DND-41 (cell line): ENCODE data around the gene THRA.

ENCODE experiments used
- ATAC-seq: fragments of 200-7000 bp; cut with Tn5 transposase; 3 replicates; pipeline ENCODE4 v1.9.1; 2021; ENCODE audit warnings: low read depth; ENCODE audit not compliant: insufficient read depth
- DNase-seq: peaks from one replicate; pipeline ENCODE4 v3.0.0-alpha.2; 2020
- H2AFZ ChIP-seq: 2 replicates; pipeline ENCODE4 v1.6.0; 2012; ENCODE audit warnings: low read depth, low read length
- H3K27ac ChIP-seq: 2 replicates; pipeline ENCODE4 v1.5.1; 2012; ENCODE audit warnings: low read length, inconsistent platforms
- H3K27me3 ChIP-seq: fragments of 200-600 bp; sonication (generic); 2 replicates; pipeline ENCODE4 v1.6.0; 2012; ENCODE audit warnings: low read length, mild to moderate bottlenecking, inconsistent platforms; ENCODE audit not compliant: insufficient read depth, poor library complexity
- H3K36me3 ChIP-seq: 2 replicates; pipeline ENCODE4 v1.5.1; 2012; ENCODE audit warnings: low read length, inconsistent platforms; ENCODE audit not compliant: insufficient read depth
- H3K4me1 ChIP-seq: 2 replicates; pipeline ENCODE4 v1.5.1; 2012; ENCODE audit warnings: mild to moderate bottlenecking, low read length; ENCODE audit not compliant: insufficient read depth
- H3K4me2 ChIP-seq: 2 replicates; pipeline ENCODE4 v1.6.0; 2012; ENCODE audit warnings: mild to moderate bottlenecking, moderate library complexity, low read length, inconsistent platforms; ENCODE audit not compliant: insufficient read depth
- H3K4me3 ChIP-seq, 2 experiments: fragments of 200-600 bp in 1 of 2; shearing (Covaris generic) in 1 of 2; 2 replicates each; pipeline ENCODE4 v1.5.1; 2012 to 2016; ENCODE audit warnings: inconsistent platforms in 2 of 2, low read length in 2 of 2, mild to moderate bottlenecking in 2 of 2, low read depth in 1 of 2, moderate library complexity in 1 of 2
- H3K79me2 ChIP-seq: 2 replicates; pipeline ENCODE4 v1.6.0; 2012; ENCODE audit warnings: low read length, inconsistent platforms; ENCODE audit not compliant: insufficient read depth
- H3K9ac ChIP-seq: 2 replicates; pipeline ENCODE4 v1.6.0; 2012; ENCODE audit warnings: low read depth, mild to moderate bottlenecking, inconsistent platforms, low read length, moderate library complexity
- H3K9me3 ChIP-seq: 2 replicates; pipeline ENCODE4 v1.5.1; 2012; ENCODE audit warnings: low read length, moderate library complexity, mild to moderate bottlenecking, inconsistent platforms; ENCODE audit not compliant: insufficient read depth, severe bottlenecking
- H4K20me1 ChIP-seq: 2 replicates; pipeline ENCODE4 v1.6.0; 2012; ENCODE audit warnings: low read length; ENCODE audit not compliant: insufficient read depth
- EZH2 ChIP-seq: IDR thresholded peaks from 3 replicates; pipeline ENCODE4 v1.6.1; 2012; ENCODE audit warnings: borderline replicate concordance, low read depth, mild to moderate bottlenecking, moderate library complexity, low read length, inconsistent platforms; ENCODE audit not compliant: severe bottlenecking
- TF ChIP-seq, protein P1 (sequence below): IDR thresholded peaks from 2 replicates; pipeline ENCODE4 v1.5.1; 2012; ENCODE audit warnings: borderline replicate concordance, low read length, moderate library complexity, mild to moderate bottlenecking; ENCODE audit not compliant: poor library complexity, severe bottlenecking; ENCODE audit errors: extremely low read depth

The THRA gene

DNA sequence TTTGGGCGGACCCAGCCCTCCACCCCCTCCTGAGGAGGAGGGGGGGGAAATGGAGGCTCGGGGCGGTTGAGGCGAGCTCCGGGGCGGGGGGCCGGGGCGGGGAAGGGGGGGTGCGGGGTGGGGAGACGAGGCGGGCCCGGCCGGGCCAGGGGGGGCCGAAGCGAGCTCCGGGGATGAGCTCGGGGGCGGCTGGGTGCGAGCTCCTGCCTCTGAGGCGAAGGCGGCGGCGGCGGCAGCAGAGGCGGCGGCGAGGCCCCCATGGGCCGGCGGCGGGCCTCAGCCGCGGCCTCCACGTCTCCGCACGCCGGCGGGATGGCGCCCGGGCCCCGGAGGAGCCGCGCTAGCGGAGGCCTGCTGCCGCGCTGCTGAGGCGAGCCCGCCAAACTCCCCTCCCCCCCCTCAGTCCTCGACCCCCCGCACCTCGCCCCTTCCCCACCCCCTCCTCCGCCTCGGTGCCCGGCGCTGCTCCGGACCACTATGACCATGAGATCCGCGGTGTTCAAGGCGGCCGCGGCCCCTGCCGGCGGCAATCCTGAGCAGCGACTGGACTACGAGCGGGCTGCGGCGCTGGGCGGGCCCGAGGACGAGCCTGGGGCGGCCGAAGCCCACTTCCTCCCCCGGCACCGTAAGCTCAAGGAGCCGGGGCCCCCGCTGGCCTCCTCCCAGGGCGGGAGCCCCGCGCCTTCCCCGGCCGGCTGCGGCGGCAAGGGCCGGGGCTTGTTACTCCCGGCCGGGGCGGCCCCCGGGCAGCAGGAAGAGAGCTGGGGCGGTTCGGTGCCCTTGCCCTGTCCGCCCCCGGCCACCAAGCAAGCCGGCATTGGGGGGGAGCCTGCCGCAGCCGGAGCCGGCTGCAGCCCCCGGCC lies 59.6 kb downstream of the THRA start:
- Histone ChIP-seq H3K4me1 (peaks cover 42% of the 10 kb centered on the region), H3K4me3 (peak overlapping the region; percentile 74 to 79), H3K79me2 (peaks cover 66% of the 10 kb centered on the region), H2AFZ (peak overlapping the region; percentile 65), H3K36me3 (peaks cover 34% of the 10 kb centered on the region), H4K20me1 (peaks cover 32% of the 10 kb centered on the region), H3K4me2 (peak overlapping the region; percentile 94), H3K27ac (peak overlapping the region; percentile 83), H3K27me3 (no peaks in the 10 kb centered on the region), H3K9ac (peak overlapping the region; percentile 87), H3K9me3 (no peaks in the 10 kb centered on the region)
- TF ChIP-seq, protein P1, sequence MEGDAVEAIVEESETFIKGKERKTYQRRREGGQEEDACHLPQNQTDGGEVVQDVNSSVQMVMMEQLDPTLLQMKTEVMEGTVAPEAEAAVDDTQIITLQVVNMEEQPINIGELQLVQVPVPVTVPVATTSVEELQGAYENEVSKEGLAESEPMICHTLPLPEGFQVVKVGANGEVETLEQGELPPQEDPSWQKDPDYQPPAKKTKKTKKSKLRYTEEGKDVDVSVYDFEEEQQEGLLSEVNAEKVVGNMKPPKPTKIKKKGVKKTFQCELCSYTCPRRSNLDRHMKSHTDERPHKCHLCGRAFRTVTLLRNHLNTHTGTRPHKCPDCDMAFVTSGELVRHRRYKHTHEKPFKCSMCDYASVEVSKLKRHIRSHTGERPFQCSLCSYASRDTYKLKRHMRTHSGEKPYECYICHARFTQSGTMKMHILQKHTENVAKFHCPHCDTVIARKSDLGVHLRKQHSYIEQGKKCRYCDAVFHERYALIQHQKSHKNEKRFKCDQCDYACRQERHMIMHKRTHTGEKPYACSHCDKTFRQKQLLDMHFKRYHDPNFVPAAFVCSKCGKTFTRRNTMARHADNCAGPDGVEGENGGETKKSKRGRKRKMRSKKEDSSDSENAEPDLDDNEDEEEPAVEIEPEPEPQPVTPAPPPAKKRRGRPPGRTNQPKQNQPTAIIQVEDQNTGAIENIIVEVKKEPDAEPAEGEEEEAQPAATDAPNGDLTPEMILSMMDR, result peak; percentile 15
- no peak for TF ChIP-seq EZH2
- DNase-seq (peak; percentile 44), ATAC-seq (peak; percentile 44)

DNA sequence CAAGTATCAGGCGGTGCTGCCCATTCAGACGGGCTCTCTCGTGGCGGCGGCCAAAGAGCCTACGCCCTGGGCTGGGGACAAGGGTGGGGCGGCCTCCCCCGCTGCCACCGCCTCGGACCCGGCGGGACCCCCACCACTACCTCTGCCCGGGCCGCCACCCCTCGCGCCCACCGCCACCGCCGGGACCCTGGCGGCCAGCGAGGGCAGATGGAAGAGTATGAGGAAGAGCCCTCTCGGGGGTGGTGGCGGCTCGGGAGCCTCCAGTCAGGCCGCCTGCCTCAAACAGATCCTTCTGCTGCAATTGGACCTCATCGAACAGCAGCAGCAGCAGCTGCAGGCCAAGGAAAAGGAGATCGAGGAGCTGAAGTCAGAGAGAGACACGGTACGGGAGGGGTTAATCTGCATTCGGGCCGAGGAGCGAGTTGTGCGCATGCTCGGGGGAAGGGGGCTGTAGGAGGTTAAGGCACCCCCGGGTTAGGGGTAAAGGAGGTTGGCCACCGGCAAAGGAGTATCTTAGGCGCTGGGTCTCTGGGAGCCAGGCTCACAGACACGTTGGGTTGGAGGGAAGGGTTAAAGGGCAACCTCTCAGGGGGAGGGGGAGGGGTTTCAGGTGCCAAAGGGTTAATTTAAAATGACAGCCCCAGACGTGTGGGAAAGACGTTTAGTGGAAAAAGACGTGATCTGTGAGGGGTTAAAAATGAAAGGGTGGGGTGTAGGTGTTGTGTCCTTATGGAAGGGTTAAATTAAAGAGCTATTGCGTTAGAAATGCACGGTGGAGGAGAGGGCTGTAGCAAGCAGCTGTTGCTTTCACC lies 60.4 kb downstream of the THRA start:
- H3K4me1 ChIP-seq, result peaks cover 42% of the 10 kb centered on the region
- peak overlapping the region; percentile 75 for H3K27ac ChIP-seq
- H3K9me3 ChIP-seq, result no peaks in the 10 kb centered on the region
- DNase-seq (peak; percentile 79), ATAC-seq (peak; percentile 42)
- H3K4me3 ChIP-seq, result peak overlapping the region; percentile 74 to 79
- peak overlapping the region; percentile 87 for H3K9ac ChIP-seq
- H2AFZ ChIP-seq, result peak overlapping the region; percentile 36; the same call in 1 of the 2 replicates
- H3K36me3 ChIP-seq, result peaks cover 42% of the 10 kb centered on the region
- H3K79me2 ChIP-seq, result peaks cover 71% of the 10 kb centered on the region
- H3K4me2 ChIP-seq, result peak overlapping the region; percentile 78
- H4K20me1 ChIP-seq, result peaks cover 34% of the 10 kb centered on the region
- H3K27me3 ChIP-seq, result no peaks in the 10 kb centered on the region
- TF ChIP-seq, protein P1, result peak; percentile 11
- no peak for TF ChIP-seq EZH2

DNA sequence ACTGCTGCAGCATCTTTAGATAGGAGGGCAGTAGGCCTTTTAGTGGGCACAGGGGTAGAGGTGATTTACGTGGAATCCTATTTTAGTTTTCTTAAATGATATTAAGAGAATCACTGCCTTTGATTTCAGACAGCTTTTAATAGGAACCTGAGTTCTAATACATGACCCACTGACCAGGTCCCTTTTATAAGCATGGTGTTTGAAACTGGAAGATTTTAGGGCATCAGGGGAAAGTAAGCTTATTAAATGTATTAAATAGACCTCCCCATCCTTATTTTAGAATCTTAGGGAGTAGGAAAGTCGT lies 61.0 kb downstream of the THRA start:
- Histone ChIP-seq H3K4me1 (peaks cover 42% of the 10 kb centered on the region), H3K79me2 (peaks cover 71% of the 10 kb centered on the region), H3K27me3 (no peaks in the 10 kb centered on the region), H3K36me3 (peaks cover 45% of the 10 kb centered on the region), H3K4me2 (peak overlapping the region; percentile 78), H3K9me3 (no peaks in the 10 kb centered on the region), H2AFZ (no peak overlapping the region), H4K20me1 (peaks cover 34% of the 10 kb centered on the region), H3K4me3 (peak overlapping the region; percentile 74 to 79; a peak in 3 of 4 replicates), H3K9ac (peak overlapping the region; percentile 87), H3K27ac (peak overlapping the region; percentile 75)
- no peak for ATAC-seq
- no peak for DNase-seq
- TF ChIP-seq EZH2, result no peak
- TF ChIP-seq, protein P1, result no peak
